Endodermal cell (in vitro differentiated cells): ENCODE data around the gene CHGA. TPM values are rescaled to one million over a fixed set of nuclear protein-coding genes. Genes with fewer than 3 reads are reported as not detected.

Experiments
- DNase-seq: peaks from one replicate; pipeline ENCODE4 v3.0.0-alpha.2; 2017
- H3K27ac ChIP-seq: 2 replicates; pipeline ENCODE4 v1.5.1; 2013; ENCODE audit warnings: mild to moderate bottlenecking, low read depth, low read length, moderate library complexity
- H3K27me3 ChIP-seq: 2 replicates; pipeline ENCODE4 v1.6.1; 2013; ENCODE audit warnings: mild to moderate bottlenecking, low read length, moderate library complexity; ENCODE audit not compliant: insufficient read depth, control insufficient read depth, poor library complexity, severe bottlenecking
- H3K36me3 ChIP-seq: 2 replicates; pipeline ENCODE4 v1.7.0; 2013; ENCODE audit warnings: mild to moderate bottlenecking, low read length, moderate library complexity; ENCODE audit not compliant: control insufficient read depth, insufficient read depth
- H3K4me1 ChIP-seq: one replicate; pipeline ENCODE4 v1.7.0; 2013; ENCODE audit warnings: low read length; ENCODE audit not compliant: control insufficient read depth, insufficient read depth
- H3K4me3 ChIP-seq: 2 replicates; pipeline ENCODE4 v1.5.1; 2013; ENCODE audit warnings: mild to moderate bottlenecking, low read length, moderate library complexity
- H3K9ac ChIP-seq: 2 replicates; pipeline ENCODE4 v1.6.1; 2013; ENCODE audit warnings: mild to moderate bottlenecking, low read length, moderate library complexity; ENCODE audit not compliant: poor library complexity, severe bottlenecking; ENCODE audit errors: extremely low read depth
- H3K9me3 ChIP-seq: 2 replicates; pipeline ENCODE4 v1.6.1; 2013; ENCODE audit warnings: mild to moderate bottlenecking, low read length, moderate library complexity; ENCODE audit not compliant: control insufficient read depth
- H3K27ac Mint-ChIP-seq: 2 replicates; pipeline ENCODE4 v1.8.0; 2020; ENCODE audit warnings: mixed read lengths
- H3K27me3 Mint-ChIP-seq: 2 replicates; pipeline ENCODE4 v1.8.0; 2021; ENCODE audit warnings: mild to moderate bottlenecking, mixed read lengths; ENCODE audit not compliant: insufficient read depth
- H3K36me3 Mint-ChIP-seq: 2 replicates; pipeline ENCODE4 v1.8.0; 2020; ENCODE audit warnings: low read depth, mixed read lengths
- H3K4me1 Mint-ChIP-seq: 2 replicates; pipeline ENCODE4 v1.8.0; 2020; ENCODE audit warnings: mixed read lengths
- H3K4me3 Mint-ChIP-seq: 2 replicates; pipeline ENCODE4 v1.8.0; 2020; ENCODE audit warnings: mild to moderate bottlenecking, moderate library complexity, mixed read lengths
- H3K9me3 Mint-ChIP-seq: 2 replicates; pipeline ENCODE4 v1.8.0; 2020; ENCODE audit warnings: mild to moderate bottlenecking, mixed read lengths
- CTCF ChIP-seq: fragments of 200-600 bp; sonication (generic); conservative IDR thresholded peaks from 2 replicates; pipeline ENCODE4 v1.5.0; 2021; ENCODE audit warnings: antibody characterized with exemption, mild to moderate bottlenecking
- WGBS, 2 experiments: methylation state at CpG; one replicate each; pipeline versions ENCODE4 v1.1.5 to v1.1.7; 2013; ENCODE audit warnings: missing lambda C conversion rate in 2 of 2, mixed read lengths in 1 of 2; ENCODE audit not compliant: insufficient coverage in 1 of 2, insufficient read length in 1 of 2; 5-methylcytosine and 5-hydroxymethylcytosine counted together
- long read RNA-seq, 4 experiments: library from polyadenylated mRNA in 2 of 4; library from RNA in 1 of 4; library from capped mRNA in 1 of 4; stranded (forward) in 3 of 4; unstranded in 1 of 4; transcript quantifications; one replicate each; pipeline ENCODE4 v2.0.0, GENCODE V29; 2020 to 2021; ENCODE audit warnings: inconsistent platforms in 1 of 4
- polyA plus RNA-seq, 2 experiments: library from polyadenylated mRNA; stranded (reverse); fragments of 50-300 nt; gene quantifications; one replicate each; pipeline ENCODE4 v1.2.3, GENCODE V29; 2013
- total RNA-seq, 2 donors: library from RNA; stranded (reverse); fragmentation: NEBNext Ultra II Directional in 1 of 2; extraction: Animal tissue kit (Norgen Biotek cat#: 25700) in 1 of 2; gene quantifications; 2 replicates in 1 of 2; 3 replicates in 1 of 2; pipeline ENCODE4 v1.2.1, GENCODE V29; 2021

The CHGA gene, protein sequence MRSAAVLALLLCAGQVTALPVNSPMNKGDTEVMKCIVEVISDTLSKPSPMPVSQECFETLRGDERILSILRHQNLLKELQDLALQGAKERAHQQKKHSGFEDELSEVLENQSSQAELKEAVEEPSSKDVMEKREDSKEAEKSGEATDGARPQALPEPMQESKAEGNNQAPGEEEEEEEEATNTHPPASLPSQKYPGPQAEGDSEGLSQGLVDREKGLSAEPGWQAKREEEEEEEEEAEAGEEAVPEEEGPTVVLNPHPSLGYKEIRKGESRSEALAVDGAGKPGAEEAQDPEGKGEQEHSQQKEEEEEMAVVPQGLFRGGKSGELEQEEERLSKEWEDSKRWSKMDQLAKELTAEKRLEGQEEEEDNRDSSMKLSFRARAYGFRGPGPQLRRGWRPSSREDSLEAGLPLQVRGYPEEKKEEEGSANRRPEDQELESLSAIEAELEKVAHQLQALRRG
- 1 to 10 TPM; 4.6 TPM for total RNA-seq
- polyA plus RNA-seq (2013, experiment 1 of 2) = 7.6 TPM
- 6.4 TPM for polyA plus RNA-seq (2013, experiment 2 of 2)
- long read RNA-seq, experiment 1, partial matches to known transcripts = 1 of 1 reads
- long read RNA-seq, experiment 1, other reads (novel, unspliced or antisense) = 0 of 1 reads
- long read RNA-seq, experiment 2, transcript CHGA-201 (8 exons, 2,063 nt) = major isoform, 6 of 9 reads
- long read RNA-seq, experiment 2, partial matches to known transcripts = 2 of 9 reads
- long read RNA-seq, experiment 2, other reads (novel, unspliced or antisense) = 1 of 9 reads
- long read RNA-seq, experiment 3, transcript CHGA-201 (8 exons, 2,063 nt) = major isoform, 45 of 48 reads
- long read RNA-seq, experiment 3, partial matches to known transcripts = 1 of 48 reads
- long read RNA-seq, experiment 3, other reads (novel, unspliced or antisense) = 1 of 48 reads
- long read RNA-seq, experiment 4, partial matches to known transcripts = 1 of 1 reads
- long read RNA-seq, experiment 4, other reads (novel, unspliced or antisense) = 0 of 1 reads

DNA sequence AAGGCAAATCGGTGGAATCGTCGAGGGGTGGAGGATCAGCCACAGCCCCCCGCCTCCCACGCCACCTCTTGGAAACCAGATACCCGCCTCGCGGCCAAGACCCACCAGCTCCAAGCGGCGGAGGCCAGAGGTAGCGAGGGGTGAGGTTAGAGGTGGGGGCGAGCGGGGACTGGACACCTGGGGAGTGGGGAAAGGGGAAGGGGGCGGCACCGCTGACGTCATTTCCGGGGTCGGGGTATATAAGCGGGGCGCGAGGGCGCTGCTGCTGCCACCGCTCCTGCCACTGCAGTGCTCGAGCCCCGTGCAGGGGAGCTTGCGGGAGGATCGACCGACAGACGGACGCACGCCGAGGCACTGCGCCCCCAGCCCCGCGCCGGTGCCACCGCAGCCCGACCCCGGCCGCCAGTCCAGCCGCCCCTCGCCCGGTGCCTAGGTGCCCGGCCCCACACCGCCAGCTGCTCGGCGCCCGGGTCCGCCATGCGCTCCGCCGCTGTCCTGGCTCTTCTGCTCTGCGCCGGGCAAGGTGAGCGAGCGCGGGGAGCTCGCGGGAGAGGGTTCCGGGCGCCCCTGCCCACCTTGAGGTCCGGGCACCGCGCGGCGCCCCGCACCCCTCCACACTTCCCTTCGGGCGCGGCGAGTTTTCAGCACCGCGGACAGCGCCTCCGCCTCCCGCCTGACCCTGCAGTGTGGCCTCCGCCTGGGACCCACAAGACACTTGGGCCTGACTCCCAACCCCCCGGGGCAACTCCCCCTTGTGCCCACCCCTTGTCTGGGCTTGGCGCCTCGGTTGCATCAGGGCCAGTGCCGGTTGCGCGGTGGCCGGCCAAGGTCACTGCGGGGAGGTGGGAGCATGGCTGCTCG, at the start of gene CHGA:
TSS of gene CHGA (plus strand) at position 268 of the 861 bp plus-strand sequence. CDS start at position 478, 210 bp downstream.
- WGBS, 2 experiments = 4% methylated on average over 22 to 86 of the region's 86 CpGs
- no peak within 1 kb of the TSS for H3K27ac Mint-ChIP-seq
- no peaks in the 10 kb centered on the region for H3K36me3 Mint-ChIP-seq
- H3K4me1 Mint-ChIP-seq = peaks cover 2% of the 10 kb centered on the region
- H3K27me3 Mint-ChIP-seq = peaks cover 30% of the 10 kb centered on the region
- peak within 1 kb of the TSS; percentile 62 for H3K4me3 Mint-ChIP-seq
- H3K27me3 ChIP-seq = peaks cover 28% of the 10 kb centered on the region
- H3K27ac ChIP-seq = no peak within 1 kb of the TSS
- peak; percentile 93 for DNase-seq
- no peak within 1 kb of the TSS for H3K9ac ChIP-seq
- H3K9me3 ChIP-seq = no peaks in the 10 kb centered on the region
- TF ChIP-seq CTCF = no peak
- no peaks in the 10 kb centered on the region for H3K36me3 ChIP-seq
- peak within 1 kb of the TSS; percentile 69 for H3K4me3 ChIP-seq
- H3K4me1 ChIP-seq = peaks cover 9% of the 10 kb centered on the region
- no peaks in the 10 kb centered on the region for H3K9me3 Mint-ChIP-seq

GRCh38 chr14:92874962-92875661, 47.8 kb upstream of the CHGA start:
- H3K27ac Mint-ChIP-seq = no peak overlapping the region
- Histone ChIP-seq H3K9me3 (no peaks in the 10 kb centered on the region), H3K36me3 (no peaks in the 10 kb centered on the region), H3K4me1 (no peaks in the 10 kb centered on the region), H3K9ac (no peak overlapping the region), H3K27me3 (no peaks in the 10 kb centered on the region), H3K27ac (no peak overlapping the region), H3K4me3 (no peak overlapping the region)
- no peaks in the 10 kb centered on the region for H3K27me3 Mint-ChIP-seq
- no peak for TF ChIP-seq CTCF
- no peaks in the 10 kb centered on the region for H3K9me3 Mint-ChIP-seq
- H3K4me3 Mint-ChIP-seq = no peak overlapping the region
- WGBS, 2 experiments = 70 to 92% methylated on average over 4 to 13 of the region's 13 CpGs
- no peaks in the 10 kb centered on the region for H3K36me3 Mint-ChIP-seq
- peaks cover 6% of the 10 kb centered on the region for H3K4me1 Mint-ChIP-seq
- DNase-seq = no peak
